ENCODE data around the gene ASXL1. TPM values are rescaled to one million over a fixed set of nuclear protein-coding genes. Genes with fewer than 3 reads are reported as not detected.

The ASXL1 gene
- total RNA-seq, 1 donor = 61.7 TPM

- DNase-seq (ENCODE audit: low read depth) = no peak
- no peak for TF ChIP-seq CTCF (IDR thresholded peaks at IDR 0.05; ENCODE audit: insufficient read depth, low read depth, low read length)
- H3K4me3 ChIP-seq (ENCODE audit: low read depth, low read length) = peak overlapping the region; percentile 79
Measured at GRCh38 chr20:32482143-32482441, 124.0 kb downstream of the ASXL1 start.

- DNase-seq (ENCODE audit: low read depth) = peak; percentile 42
- peak overlapping the region; percentile 79 for H3K4me3 ChIP-seq (ENCODE audit: low read depth, low read length)
- no peak for TF ChIP-seq CTCF (IDR thresholded peaks at IDR 0.05; ENCODE audit: insufficient read depth, low read depth, low read length)
Measured at GRCh38 chr20:32482442-32483261, 124.5 kb downstream of the ASXL1 start.

GRCh38 chr20:32483351-32484224 lies 125.5 kb downstream of the ASXL1 start:
- DNase-seq (ENCODE audit: low read depth) = peak; percentile 77
- H3K4me3 ChIP-seq (ENCODE audit: low read depth, low read length) = peak overlapping the region; percentile 79
- peak; percentile 1 for TF ChIP-seq CTCF (IDR thresholded peaks at IDR 0.05; ENCODE audit: insufficient read depth, low read depth, low read length)

GRCh38 chr20:32484225-32484957 lies 126.3 kb downstream of the ASXL1 start:
- no peak for TF ChIP-seq CTCF (IDR thresholded peaks at IDR 0.05; ENCODE audit: insufficient read depth, low read depth, low read length)
- DNase-seq (ENCODE audit: low read depth) = no peak
- peak overlapping the region; percentile 79 for H3K4me3 ChIP-seq (ENCODE audit: low read depth, low read length)

GRCh38 chr20:32484958-32485769 lies 127.0 kb downstream of the ASXL1 start:
- peak; percentile 85 for DNase-seq (ENCODE audit: low read depth)
- peak; percentile 88 for TF ChIP-seq CTCF (IDR thresholded peaks at IDR 0.05; ENCODE audit: insufficient read depth, low read depth, low read length)
- peak overlapping the region; percentile 79 for H3K4me3 ChIP-seq (ENCODE audit: low read depth, low read length)
